ENCODE data around the gene ABCC3. TPM values are rescaled to one million over a fixed set of nuclear protein-coding genes. Genes with fewer than 3 reads are reported as not detected.

Gene ABCC3
- total and polyA plus RNA-seq, 2 donors (not counting 3 experiments of a cell fraction or from before 2014, with no cell fraction given) = 1.1 to 2.6 TPM

DNA sequence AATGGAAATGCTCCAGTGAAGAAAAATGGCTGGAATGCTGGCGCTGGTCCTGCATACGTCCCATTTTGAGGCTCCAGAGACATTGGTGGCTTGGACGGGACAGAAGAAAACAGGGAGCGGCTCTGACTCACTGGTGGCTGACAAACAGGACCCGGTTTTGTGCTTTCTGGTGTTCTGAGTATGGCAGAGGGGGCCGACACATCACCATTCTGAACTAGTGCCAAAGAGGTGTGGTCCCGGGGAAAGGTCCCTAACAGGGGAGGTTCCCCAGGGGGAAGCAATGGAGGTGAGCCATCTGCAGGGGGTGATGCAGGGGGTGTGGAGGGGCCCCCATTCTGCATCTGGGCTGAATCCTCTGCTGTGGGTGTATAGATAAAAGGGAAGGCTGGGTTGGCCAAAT, 64.7 kb downstream of the ABCC3 start:
- no peak overlapping the region for H2AFZ ChIP-seq (ENCODE audit: low read depth, low read length)
- H3K27me3 ChIP-seq (ENCODE audit: control insufficient read depth in 2 of 2, insufficient read depth in 2 of 2, low read length in 2 of 2) = no peaks in the 10 kb centered on the region
- no peaks in the 10 kb centered on the region for H3K9me3 ChIP-seq (replicated peaks; ENCODE audit: control insufficient read depth, insufficient read depth, low read length)
- no peak overlapping the region for H3K9ac ChIP-seq (replicated peaks; ENCODE audit: extremely low read depth, insufficient read depth, low read length)
- peaks cover 23 to 29% of the 10 kb centered on the region in 2 experiments for H3K36me3 ChIP-seq (ENCODE audit: control insufficient read depth in 2 of 2, extremely low read depth in 1 of 2, insufficient read depth in 2 of 2, low read length in 2 of 2)
- dilution Hi-C loops (cut with MboI; ENCODE audit: extremely low pct_ligation_motif_present, low sequenced_read_pairs) = no loop called here
- intact Hi-C loops (cut with micrococcal nuclease) = no loop called here
- no peaks in the 10 kb centered on the region for H3K4me1 ChIP-seq (ENCODE audit: control insufficient read depth, extremely low read depth, insufficient read depth, low read length)
- POLR2A ChIA-PET = no interaction called here
- no peak for TF ChIP-seq MYC (IDR thresholded peaks at IDR 0.05; ENCODE audit: low read depth, low read length)
- no peak for TF ChIP-seq FOS (IDR thresholded peaks at IDR 0.05; ENCODE audit: borderline replicate concordance, insufficient read depth, low read length)
- TF ChIP-seq POLR2AphosphoS5 (IDR thresholded peaks at IDR 0.05; ENCODE audit: insufficient read depth, low read depth, low read length) = no peak
- TF ChIP-seq, protein P1, sequence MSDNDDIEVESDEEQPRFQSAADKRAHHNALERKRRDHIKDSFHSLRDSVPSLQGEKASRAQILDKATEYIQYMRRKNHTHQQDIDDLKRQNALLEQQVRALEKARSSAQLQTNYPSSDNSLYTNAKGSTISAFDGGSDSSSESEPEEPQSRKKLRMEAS (IDR thresholded peaks at IDR 0.05; ENCODE audit: insufficient read depth, insufficient read length) = no peak
- TF ChIP-seq, protein P2, sequence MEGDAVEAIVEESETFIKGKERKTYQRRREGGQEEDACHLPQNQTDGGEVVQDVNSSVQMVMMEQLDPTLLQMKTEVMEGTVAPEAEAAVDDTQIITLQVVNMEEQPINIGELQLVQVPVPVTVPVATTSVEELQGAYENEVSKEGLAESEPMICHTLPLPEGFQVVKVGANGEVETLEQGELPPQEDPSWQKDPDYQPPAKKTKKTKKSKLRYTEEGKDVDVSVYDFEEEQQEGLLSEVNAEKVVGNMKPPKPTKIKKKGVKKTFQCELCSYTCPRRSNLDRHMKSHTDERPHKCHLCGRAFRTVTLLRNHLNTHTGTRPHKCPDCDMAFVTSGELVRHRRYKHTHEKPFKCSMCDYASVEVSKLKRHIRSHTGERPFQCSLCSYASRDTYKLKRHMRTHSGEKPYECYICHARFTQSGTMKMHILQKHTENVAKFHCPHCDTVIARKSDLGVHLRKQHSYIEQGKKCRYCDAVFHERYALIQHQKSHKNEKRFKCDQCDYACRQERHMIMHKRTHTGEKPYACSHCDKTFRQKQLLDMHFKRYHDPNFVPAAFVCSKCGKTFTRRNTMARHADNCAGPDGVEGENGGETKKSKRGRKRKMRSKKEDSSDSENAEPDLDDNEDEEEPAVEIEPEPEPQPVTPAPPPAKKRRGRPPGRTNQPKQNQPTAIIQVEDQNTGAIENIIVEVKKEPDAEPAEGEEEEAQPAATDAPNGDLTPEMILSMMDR (IDR thresholded peaks at IDR 0.05; ENCODE audit: extremely low read depth in 1 of 2, insufficient read depth in 1 of 2, low read depth in 1 of 2, low read length in 2 of 2) = no peak
- TF ChIP-seq EZH2 (IDR thresholded peaks at IDR 0.05; ENCODE audit: borderline replicate concordance, low read depth, low read length, severe bottlenecking) = no peak
- TF ChIP-seq POLR2A (IDR thresholded peaks at IDR 0.05; ENCODE audit: low read depth, low read length) = no peak
- no peak for TF ChIP-seq JUN (IDR thresholded peaks at IDR 0.05; ENCODE audit: borderline replicate concordance, insufficient read depth, insufficient read length, low read depth)
- no peak for TF ChIP-seq GATA2 (IDR thresholded peaks at IDR 0.05; ENCODE audit: insufficient read depth, insufficient read length, low read depth, low read length)
- H4K20me1 ChIP-seq (replicated peaks; ENCODE audit: control insufficient read depth, extremely low read depth, insufficient read depth, low read length) = no peaks in the 10 kb centered on the region
- BruUV-seq (replicated peaks) = no TSS peak
- no peak overlapping the region for H3K4me3 ChIP-seq (replicated peaks in 1 of 3; ENCODE audit: insufficient read depth in 1 of 3, low read depth in 1 of 3, low read length in 3 of 3)
- CTCF ChIA-PET = interaction anchor here (9.9 kb wide), 1 partner anchor 149 kb away, joined by 150 read pairs; the partner anchor contains the start of gene SPATA20
- H3K79me2 ChIP-seq (ENCODE audit: control insufficient read depth, insufficient read depth, low read length) = peaks cover 28% of the 10 kb centered on the region
- H3K9me1 ChIP-seq (replicated peaks; ENCODE audit: control insufficient read depth, extremely low read depth, insufficient read depth, low read length) = no peaks in the 10 kb centered on the region
- H3K4me2 ChIP-seq (ENCODE audit: insufficient read depth, low read length) = no peak overlapping the region
- DNase-seq (ENCODE audit: low read depth, low spot score) (no peak), FAIRE-seq (no peak)
- H3K27ac ChIP-seq (ENCODE audit: insufficient read depth, low read depth, low read length) = no peak overlapping the region

Data from endothelial cell of umbilical vein (primary cell).